ENCODE data around the gene CD19.

Gene CD19

DNA sequence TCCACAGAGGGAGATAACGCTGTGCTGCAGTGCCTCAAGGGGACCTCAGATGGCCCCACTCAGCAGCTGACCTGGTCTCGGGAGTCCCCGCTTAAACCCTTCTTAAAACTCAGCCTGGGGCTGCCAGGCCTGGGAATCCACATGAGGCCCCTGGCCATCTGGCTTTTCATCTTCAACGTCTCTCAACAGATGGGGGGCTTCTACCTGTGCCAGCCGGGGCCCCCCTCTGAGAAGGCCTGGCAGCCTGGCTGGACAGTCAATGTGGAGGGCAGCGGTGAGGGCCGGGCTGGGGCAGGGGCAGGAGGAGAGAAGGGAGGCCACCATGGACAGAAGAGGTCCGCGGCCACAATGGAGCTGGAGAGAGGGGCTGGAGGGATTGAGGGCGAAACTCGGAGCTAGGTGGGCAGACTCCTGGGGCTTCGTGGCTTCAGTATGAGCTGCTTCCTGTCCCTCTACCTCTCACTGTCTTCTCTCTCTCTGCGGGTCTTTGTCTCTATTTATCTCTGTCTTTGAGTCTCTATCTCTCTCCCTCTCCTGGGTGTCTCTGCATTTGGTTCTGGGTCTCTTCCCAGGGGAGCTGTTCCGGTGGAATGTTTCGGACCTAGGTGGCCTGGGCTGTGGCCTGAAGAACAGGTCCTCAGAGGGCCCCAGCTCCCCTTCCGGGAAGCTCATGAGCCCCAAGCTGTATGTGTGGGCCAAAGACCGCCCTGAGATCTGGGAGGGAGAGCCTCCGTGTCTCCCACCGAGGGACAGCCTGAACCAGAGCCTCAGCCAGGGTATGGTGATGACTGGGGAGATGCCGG is 769 bp downstream of the CD19 start:
- in situ Hi-C loops (cut with MboI; ENCODE audit: low pct_unique_long_range_greater_than_20kb, low sequenced_read_pairs, unreplicated experiment), result no loop called here
- DNase-seq (ENCODE audit: low spot score), result no peak
- TF ChIP-seq, protein P1, sequence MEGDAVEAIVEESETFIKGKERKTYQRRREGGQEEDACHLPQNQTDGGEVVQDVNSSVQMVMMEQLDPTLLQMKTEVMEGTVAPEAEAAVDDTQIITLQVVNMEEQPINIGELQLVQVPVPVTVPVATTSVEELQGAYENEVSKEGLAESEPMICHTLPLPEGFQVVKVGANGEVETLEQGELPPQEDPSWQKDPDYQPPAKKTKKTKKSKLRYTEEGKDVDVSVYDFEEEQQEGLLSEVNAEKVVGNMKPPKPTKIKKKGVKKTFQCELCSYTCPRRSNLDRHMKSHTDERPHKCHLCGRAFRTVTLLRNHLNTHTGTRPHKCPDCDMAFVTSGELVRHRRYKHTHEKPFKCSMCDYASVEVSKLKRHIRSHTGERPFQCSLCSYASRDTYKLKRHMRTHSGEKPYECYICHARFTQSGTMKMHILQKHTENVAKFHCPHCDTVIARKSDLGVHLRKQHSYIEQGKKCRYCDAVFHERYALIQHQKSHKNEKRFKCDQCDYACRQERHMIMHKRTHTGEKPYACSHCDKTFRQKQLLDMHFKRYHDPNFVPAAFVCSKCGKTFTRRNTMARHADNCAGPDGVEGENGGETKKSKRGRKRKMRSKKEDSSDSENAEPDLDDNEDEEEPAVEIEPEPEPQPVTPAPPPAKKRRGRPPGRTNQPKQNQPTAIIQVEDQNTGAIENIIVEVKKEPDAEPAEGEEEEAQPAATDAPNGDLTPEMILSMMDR (IDR thresholded peaks at IDR 0.05; ENCODE audit: extremely low read depth, insufficient read depth, missing control alignments), result no peak

DNA sequence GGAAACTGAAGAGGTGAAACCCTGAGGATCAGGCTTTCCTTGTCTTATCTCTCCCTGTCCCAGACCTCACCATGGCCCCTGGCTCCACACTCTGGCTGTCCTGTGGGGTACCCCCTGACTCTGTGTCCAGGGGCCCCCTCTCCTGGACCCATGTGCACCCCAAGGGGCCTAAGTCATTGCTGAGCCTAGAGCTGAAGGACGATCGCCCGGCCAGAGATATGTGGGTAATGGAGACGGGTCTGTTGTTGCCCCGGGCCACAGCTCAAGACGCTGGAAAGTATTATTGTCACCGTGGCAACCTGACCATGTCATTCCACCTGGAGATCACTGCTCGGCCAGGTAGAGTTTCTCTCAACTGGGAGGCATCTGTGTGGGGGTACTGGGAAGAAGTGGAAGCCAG is 1.4 kb downstream of the CD19 start:
- in situ Hi-C loops (cut with MboI; ENCODE audit: low pct_unique_long_range_greater_than_20kb, low sequenced_read_pairs, unreplicated experiment), result no loop called here
- TF ChIP-seq, protein P1 (IDR thresholded peaks at IDR 0.05; ENCODE audit: extremely low read depth, insufficient read depth, missing control alignments), result no peak

DNA sequence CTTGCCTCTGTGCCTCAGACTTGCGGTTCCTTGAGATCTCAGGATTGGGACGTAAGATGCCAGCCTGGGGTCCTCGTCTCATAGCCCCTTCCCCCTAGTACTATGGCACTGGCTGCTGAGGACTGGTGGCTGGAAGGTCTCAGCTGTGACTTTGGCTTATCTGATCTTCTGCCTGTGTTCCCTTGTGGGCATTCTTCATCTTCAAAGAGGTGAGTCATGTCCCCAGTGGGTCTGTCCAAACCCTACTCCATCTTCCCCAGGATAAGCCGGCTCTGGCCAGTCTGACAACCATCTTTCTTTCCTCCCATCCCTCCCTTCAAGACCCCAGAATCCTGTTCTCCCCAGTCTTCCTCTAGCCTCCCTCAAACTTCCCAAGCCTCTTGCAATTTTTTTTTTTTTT is 3.6 kb downstream of the CD19 start:
- TF ChIP-seq, protein P1 (IDR thresholded peaks at IDR 0.05; ENCODE audit: extremely low read depth, insufficient read depth, missing control alignments), result no peak
- in situ Hi-C loops (cut with MboI; ENCODE audit: low pct_unique_long_range_greater_than_20kb, low sequenced_read_pairs, unreplicated experiment), result no loop called here
- DNase-seq (ENCODE audit: low spot score), result no peak

More for the DNA sequence above, 1.4 kb downstream of the CD19 start:
- no peak for DNase-seq (ENCODE audit: low spot score)

DNA sequence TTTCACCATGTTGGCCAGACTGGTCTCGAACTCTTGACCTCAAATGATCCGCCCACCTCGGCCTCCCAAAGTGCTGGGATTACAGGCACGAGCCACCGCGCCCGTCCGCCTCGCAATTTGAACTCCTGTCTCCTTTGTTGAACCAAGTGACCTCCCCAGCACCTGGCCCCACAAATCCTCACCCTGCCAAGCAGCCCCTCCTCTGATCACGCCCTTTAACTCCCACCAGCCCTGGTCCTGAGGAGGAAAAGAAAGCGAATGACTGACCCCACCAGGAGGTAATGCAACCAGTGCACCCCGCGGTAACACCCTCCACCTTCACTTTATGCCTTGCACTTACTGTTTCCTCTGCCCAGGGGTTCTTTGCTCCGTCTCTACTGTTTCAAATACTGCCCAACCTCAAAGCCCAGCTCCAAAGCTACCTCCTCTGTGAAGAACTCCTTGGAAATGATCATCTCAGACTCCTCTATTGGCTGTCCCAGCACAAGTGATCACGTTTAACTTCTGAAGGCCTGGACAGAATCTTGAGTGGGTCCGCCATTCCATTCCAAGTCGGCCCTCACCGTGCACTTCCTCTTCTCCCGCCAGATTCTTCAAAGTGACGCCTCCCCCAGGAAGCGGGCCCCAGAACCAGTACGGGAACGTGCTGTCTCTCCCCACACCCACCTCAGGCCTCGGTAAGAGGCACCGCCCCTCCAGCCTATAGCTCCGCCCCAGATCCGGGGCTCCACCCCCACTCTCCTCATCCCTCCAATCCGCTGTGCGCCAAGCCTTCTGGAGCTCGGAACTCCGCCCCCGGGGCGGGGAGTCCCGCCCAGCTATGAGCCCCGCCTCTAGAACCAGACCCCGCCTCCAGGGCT is 4.4 kb downstream of the CD19 start:
- TF ChIP-seq, protein P1 (IDR thresholded peaks at IDR 0.05; ENCODE audit: extremely low read depth, insufficient read depth, missing control alignments), result no peak
- peak; percentile 93 for DNase-seq (ENCODE audit: low spot score)
- in situ Hi-C loops (cut with MboI; ENCODE audit: low pct_unique_long_range_greater_than_20kb, low sequenced_read_pairs, unreplicated experiment), result no loop called here

DNA sequence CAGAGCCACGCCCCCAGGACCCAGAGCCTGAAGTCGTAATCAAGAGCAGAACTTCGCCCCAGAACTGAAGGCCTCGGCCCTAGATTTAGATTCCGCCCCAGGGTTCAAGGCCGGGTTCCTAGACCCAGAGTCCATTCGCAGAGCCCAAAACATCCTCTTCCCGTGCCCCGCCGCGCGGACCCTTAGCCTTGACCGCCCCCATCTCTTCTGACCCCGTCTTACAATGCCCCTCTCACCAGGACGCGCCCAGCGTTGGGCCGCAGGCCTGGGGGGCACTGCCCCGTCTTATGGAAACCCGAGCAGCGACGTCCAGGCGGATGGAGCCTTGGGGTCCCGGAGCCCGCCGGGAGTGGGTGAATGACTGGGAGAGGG is 5.0 kb downstream of the CD19 start:
- TF ChIP-seq, protein P1 (IDR thresholded peaks at IDR 0.05; ENCODE audit: extremely low read depth, insufficient read depth, missing control alignments), result no peak
- in situ Hi-C loops (cut with MboI; ENCODE audit: low pct_unique_long_range_greater_than_20kb, low sequenced_read_pairs, unreplicated experiment), result no loop called here
- DNase-seq (ENCODE audit: low spot score), result no peak

DNA sequence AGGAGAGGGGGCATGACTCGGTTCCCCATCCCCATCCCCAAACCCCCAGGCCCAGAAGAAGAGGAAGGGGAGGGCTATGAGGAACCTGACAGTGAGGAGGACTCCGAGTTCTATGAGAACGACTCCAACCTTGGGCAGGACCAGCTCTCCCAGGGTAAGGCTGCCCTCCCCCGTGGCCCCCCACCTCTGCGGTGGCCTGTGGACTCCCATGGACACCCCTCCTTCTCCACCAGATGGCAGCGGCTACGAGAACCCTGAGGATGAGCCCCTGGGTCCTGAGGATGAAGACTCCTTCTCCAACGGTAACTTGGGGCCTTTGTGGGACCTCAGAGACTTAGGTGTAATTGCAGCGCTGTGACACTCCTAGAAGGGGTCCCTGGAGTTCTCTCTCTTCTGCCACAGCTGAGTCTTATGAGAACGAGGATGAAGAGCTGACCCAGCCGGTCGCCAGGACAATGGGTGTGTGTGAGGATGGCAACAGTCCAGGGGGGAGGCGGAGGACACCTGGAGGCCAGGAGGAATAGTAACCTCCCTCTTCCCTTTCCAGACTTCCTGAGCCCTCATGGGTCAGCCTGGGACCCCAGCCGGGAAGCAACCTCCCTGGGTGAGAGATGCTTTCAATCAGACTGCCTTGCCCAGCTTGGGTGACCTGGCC is 5.6 kb downstream of the CD19 start:
- in situ Hi-C loops (cut with MboI; ENCODE audit: low pct_unique_long_range_greater_than_20kb, low sequenced_read_pairs, unreplicated experiment), result no loop called here
- TF ChIP-seq, protein P1 (IDR thresholded peaks at IDR 0.05; ENCODE audit: extremely low read depth, insufficient read depth, missing control alignments), result no peak
- no peak for DNase-seq (ENCODE audit: low spot score)

Measured in GM13977 (cell line).